Parathyroid adenoma (tissue), 2 donors: Measurements from ENCODE around the gene FBRSL1.
"Not testable (repeated sequence)": the region's sequence is repeated elsewhere in the genome, so short reads cannot be mapped to it uniquely, and the experiment has no call there.

Source experiments
- H2AFZ ChIP-seq: fragments of 300-600 bp; sonication (generic); one replicate; pipeline ENCODE4 v1.7.0; 2017; ENCODE audit warnings: antibody characterized with exemption, mild to moderate bottlenecking
- H3K27ac ChIP-seq: fragments of 300-600 bp; sonication (generic); one replicate; pipeline ENCODE4 v1.7.0; 2017
- H3K27me3 ChIP-seq: fragments of 300-600 bp; sonication (generic); one replicate; pipeline ENCODE4 v1.7.0; 2017; ENCODE audit warnings: low read length; ENCODE audit not compliant: control insufficient read depth, insufficient read depth
- H3K36me3 ChIP-seq: fragments of 300-600 bp; sonication (generic); one replicate; pipeline ENCODE4 v1.7.0; 2017; ENCODE audit warnings: low read length; ENCODE audit not compliant: control insufficient read depth, insufficient read depth
- H3K4me1 ChIP-seq: fragments of 300-600 bp; sonication (generic); one replicate; pipeline ENCODE4 v1.7.0; 2017; ENCODE audit warnings: control low read depth
- H3K4me2 ChIP-seq: fragments of 300-600 bp; sonication (generic); one replicate; pipeline ENCODE4 v1.7.0; 2017; ENCODE audit warnings: low read length
- H3K4me3 ChIP-seq: fragments of 300-600 bp; sonication (generic); one replicate; pipeline ENCODE4 v1.7.0; 2017; ENCODE audit warnings: low read depth, low read length
- H3K79me2 ChIP-seq: fragments of 300-600 bp; sonication (generic); one replicate; pipeline ENCODE4 v1.7.0; 2017; ENCODE audit warnings: control low read depth
- H3K9ac ChIP-seq: fragments of 300-600 bp; sonication (generic); one replicate; pipeline ENCODE4 v1.7.0; 2017; ENCODE audit warnings: mild to moderate bottlenecking
- H3K9me3 ChIP-seq: fragments of 300-600 bp; sonication (generic); one replicate; pipeline ENCODE4 v1.7.0; 2017; ENCODE audit warnings: low read length; ENCODE audit not compliant: control insufficient read depth
- CTCF ChIP-seq: fragments of 300-600 bp; sonication (generic); IDR thresholded peaks from one replicate; pipeline ENCODE4 v1.7.0; 2017; ENCODE audit warnings: antibody characterized with exemption, mild to moderate bottlenecking
- donor health status: primary hyperparathyroidism.

The FBRSL1 gene

GRCh38 chr12:132529906-132530305 lies 40.0 kb downstream of the FBRSL1 start:
- H3K27ac ChIP-seq = no peak overlapping the region
- H3K4me1 ChIP-seq = no peaks in the 10 kb centered on the region
- H3K4me2 ChIP-seq = no peak overlapping the region
- no peaks in the 10 kb centered on the region for H3K9me3 ChIP-seq
- H3K27me3 ChIP-seq = no peaks in the 10 kb centered on the region
- no peak overlapping the region for H2AFZ ChIP-seq
- H3K36me3 ChIP-seq = no peaks in the 10 kb centered on the region
- peaks cover 4% of the 10 kb centered on the region for H3K79me2 ChIP-seq
- H3K4me3 ChIP-seq = no peak overlapping the region
- no peak overlapping the region for H3K9ac ChIP-seq
- no peak for TF ChIP-seq CTCF

- no peak overlapping the region for H3K9ac ChIP-seq
- H2AFZ ChIP-seq = no peak overlapping the region
- TF ChIP-seq CTCF = no peak
- H3K27me3 ChIP-seq = no peaks in the 10 kb centered on the region
- H3K4me2 ChIP-seq = no peak overlapping the region
- no peaks in the 10 kb centered on the region for H3K36me3 ChIP-seq
- H3K4me1 ChIP-seq = no peaks in the 10 kb centered on the region
- H3K79me2 ChIP-seq = peaks cover 4% of the 10 kb centered on the region
- H3K9me3 ChIP-seq = no peaks in the 10 kb centered on the region
- no peak overlapping the region for H3K27ac ChIP-seq
- H3K4me3 ChIP-seq = no peak overlapping the region
Measured at GRCh38 chr12:132530447-132530846, 40.5 kb downstream of the FBRSL1 start.

GRCh38 chr12:132530851-132531250 lies 40.9 kb downstream of the FBRSL1 start:
- TF ChIP-seq CTCF = no peak
- H3K4me3 ChIP-seq = no peak overlapping the region
- H3K4me2 ChIP-seq = no peak overlapping the region
- H3K9ac ChIP-seq = no peak overlapping the region
- no peaks in the 10 kb centered on the region for H3K27me3 ChIP-seq
- H3K79me2 ChIP-seq = peaks cover 4% of the 10 kb centered on the region
- no peak overlapping the region for H3K27ac ChIP-seq
- H3K36me3 ChIP-seq = no peaks in the 10 kb centered on the region
- H2AFZ ChIP-seq = no peak overlapping the region
- no peaks in the 10 kb centered on the region for H3K4me1 ChIP-seq
- no peaks in the 10 kb centered on the region for H3K9me3 ChIP-seq

- H3K4me2 ChIP-seq, H3K4me3 ChIP-seq, H3K27ac ChIP-seq, H3K9me3 ChIP-seq, H3K79me2 ChIP-seq, H3K27me3 ChIP-seq, H3K36me3 ChIP-seq, H3K4me1 ChIP-seq, H3K9ac ChIP-seq, H2AFZ ChIP-seq: not testable (repeated sequence)
Measured at GRCh38 chr12:132532711-132533583, 43.0 kb downstream of the FBRSL1 start.

GRCh38 chr12:132533584-132533958 lies 43.6 kb downstream of the FBRSL1 start:
- Histone ChIP-seq H3K4me3 (no peak overlapping the region), H3K27me3 (no peaks in the 10 kb centered on the region), H3K36me3 (no peaks in the 10 kb centered on the region), H3K27ac (no peak overlapping the region), H3K79me2 (no peaks in the 10 kb centered on the region), H3K4me1 (no peaks in the 10 kb centered on the region), H2AFZ (no peak overlapping the region), H3K9me3 (no peaks in the 10 kb centered on the region), H3K4me2 (no peak overlapping the region), H3K9ac (no peak overlapping the region)
- TF ChIP-seq CTCF = no peak
